ENCODE results near the gene ETFA. TPM values are rescaled to one million over a fixed set of nuclear protein-coding genes. Genes with fewer than 3 reads are reported as not detected.

Gene ETFA
- total RNA-seq, 2 donors from 2014 or later, result 68.6 to 82.8 TPM

GRCh38 chr15:76221085-76221767 is 90.0 kb downstream of the ETFA start:
- 80% methylated on average over 1 of the region's 1 CpG for WGBS
- H3K27ac ChIP-seq, result no peak overlapping the region

GRCh38 chr15:76217882-76218217 is 93.4 kb downstream of the ETFA start:
- intact Hi-C loops (cut with DNase I), result no loop called here
- Histone ChIP-seq H3K27me3 (replicated peaks; ENCODE audit: insufficient read depth) (no peaks in the 10 kb centered on the region), H3K36me3 (peaks cover 0 to 10% of the 10 kb centered on the region in 2 donors)

More at GRCh38 chr15:76221085-76221767, 90.0 kb downstream of the ETFA start:
- Histone ChIP-seq H3K4me3 (no peak overlapping the region), H3K36me3 (no peaks in the 10 kb centered on the region), H3K9me3 (no peaks in the 10 kb centered on the region), H3K27me3 (replicated peaks; ENCODE audit: insufficient read depth) (no peaks in the 10 kb centered on the region), H3K4me1 (replicated peaks) (peaks cover 7% of the 10 kb centered on the region)
- TF ChIP-seq POLR2A (IDR thresholded peaks at IDR 0.05) (no peak), CTCF (IDR thresholded peaks at IDR 0.05) (no peak), POLR2AphosphoS5 (IDR thresholded peaks at IDR 0.05) (no peak)
- DNase-seq (ENCODE audit: low spot score), result no peak
- intact Hi-C loops (cut with DNase I), result no loop called here

GRCh38 chr15:76217029-76217881 is 94.0 kb downstream of the ETFA start:
- Histone ChIP-seq H3K9me3 (no peaks in the 10 kb centered on the region), H3K27ac (no peak overlapping the region), H3K4me3 (no peak overlapping the region), H3K4me1 (replicated peaks) (peaks cover 7% of the 10 kb centered on the region), H3K27me3 (replicated peaks; ENCODE audit: insufficient read depth) (no peaks in the 10 kb centered on the region), H3K36me3 (peaks cover 0 to 10% of the 10 kb centered on the region in 2 donors)
- TF ChIP-seq POLR2A (IDR thresholded peaks at IDR 0.05) (no peak), POLR2AphosphoS5 (IDR thresholded peaks at IDR 0.05) (peak; percentile 81), CTCF (IDR thresholded peaks at IDR 0.05) (no peak)
- WGBS, result 42% methylated on average over 7 of the region's 7 CpGs
- intact Hi-C loops (cut with DNase I), result no loop called here
- DNase-seq (ENCODE audit: low spot score), result peak; percentile 66

More at GRCh38 chr15:76217882-76218217, 93.4 kb downstream of the ETFA start:
- WGBS, result 67% methylated on average over 5 of the region's 5 CpGs
- Histone ChIP-seq H3K4me1 (replicated peaks) (peaks cover 7% of the 10 kb centered on the region), H3K4me3 (no peak overlapping the region), H3K9me3 (no peaks in the 10 kb centered on the region), H3K27ac (no peak overlapping the region)
- TF ChIP-seq CTCF (IDR thresholded peaks at IDR 0.05) (no peak), POLR2A (IDR thresholded peaks at IDR 0.05) (no peak), POLR2AphosphoS5 (IDR thresholded peaks at IDR 0.05) (no peak)
- DNase-seq (ENCODE audit: low spot score), result no peak

- H3K27me3 ChIP-seq (replicated peaks; ENCODE audit: insufficient read depth), result no peaks in the 10 kb centered on the region
- H3K4me1 ChIP-seq (replicated peaks), result peaks cover 7% of the 10 kb centered on the region
- H3K36me3 ChIP-seq, result peaks cover 0 to 10% of the 10 kb centered on the region in 2 donors
- no peak overlapping the region for H3K4me3 ChIP-seq
- intact Hi-C loops (cut with DNase I), result no loop called here
- no peak overlapping the region for H3K27ac ChIP-seq
- no peak for DNase-seq (ENCODE audit: low spot score)
- H3K9me3 ChIP-seq, result no peaks in the 10 kb centered on the region
- WGBS, result 86% methylated on average over 1 of the region's 1 CpG
- TF ChIP-seq CTCF (IDR thresholded peaks at IDR 0.05) (no peak), POLR2AphosphoS5 (IDR thresholded peaks at IDR 0.05) (no peak), POLR2A (IDR thresholded peaks at IDR 0.05) (no peak)
Measured at GRCh38 chr15:76215634-76216033, 95.6 kb downstream of the ETFA start.

Measured in prostate gland (tissue), 2 donors.